K562 (cell line): Measurements from ENCODE around the gene RING1. TPM values are rescaled to one million over a fixed set of nuclear protein-coding genes. Genes with fewer than 3 reads are reported as not detected.

ENCODE experiments used
- ATAC-seq: fragments of 200-7000 bp; cut with Tn5 transposase; 3 replicates; pipeline ENCODE4 v1.9.1; 2020; ENCODE audit warnings: moderate library complexity
- BruUV-seq: library from RNA; stranded (reverse); fragments of 400-500 nt; replicated peaks from 2 replicates; lab custom pipeline; 2021; lab: Mats Ljungman, UMichigan
- CTCF ChIA-PET: fragments of 300-600 bp; formaldehyde crosslinking; extraction: SDS; loops from one replicate; lab custom pipeline; 2021; ENCODE audit warnings: low intra/inter-chr PET ratio; lab: Yijun Ruan, JAX
- POLR2A ChIA-PET: fragments of 300-600, 350-650 bp; sonication (Branson Sonifier 250); formaldehyde crosslinking; extraction: SDS; loops from one replicate; lab custom pipeline; 2021; ENCODE audit warnings: antibody characterized with exemption, inconsistent platforms; lab: Yijun Ruan, JAX
- DNase-seq, 4 experiments: peaks; one replicate each; pipeline versions ENCODE4 v3.0.0 to v3.0.0-alpha.2; 2011 to 2018; ENCODE audit warnings: low spot score in 3 of 4, mixed read lengths in 3 of 4; ENCODE audit errors: extremely low read depth in 1 of 4
- FAIRE-seq: peaks from 2 replicates; lab custom pipeline; 2011; peaks lifted over from hg19 to GRCh38; lab: Jason Lieb, UNC
- H2AFZ ChIP-seq: 2 replicates; pipeline ENCODE4 v1.6.0; 2011; ENCODE audit warnings: low read depth, low read length, control low read depth, inconsistent platforms
- H3K27ac ChIP-seq: fragments of 200-600 bp; 3 replicates; pipeline ENCODE4 v1.8.0; 2011; ENCODE audit warnings: low read depth, mild to moderate bottlenecking, control low read depth, inconsistent platforms, low read length, moderate library complexity, mixed read lengths; ENCODE audit errors: extremely low read depth
- H3K27me3 ChIP-seq, 2 experiments: fragments of 300-600 bp in 1 of 2; 2 replicates in 1 of 2; 3 replicates in 1 of 2; pipeline versions ENCODE4 v1.6.0 to v1.8.0; 2011; ENCODE audit warnings: inconsistent platforms in 2 of 2, low read length in 2 of 2, mild to moderate bottlenecking in 1 of 2, mixed read lengths in 1 of 2, moderate library complexity in 1 of 2; ENCODE audit not compliant: control insufficient read depth in 2 of 2, insufficient read depth in 2 of 2
- H3K36me3 ChIP-seq: fragments of 300-600 bp; 3 replicates; pipeline ENCODE4 v1.8.0; 2011; ENCODE audit warnings: mild to moderate bottlenecking, low read length, inconsistent platforms; ENCODE audit not compliant: control insufficient read depth, insufficient read depth
- H3K4me1 ChIP-seq, 2 experiments: fragments of 200-600 bp in 1 of 2; replicated peaks in 1 of 2; 2 replicates in 1 of 2; 3 replicates in 1 of 2; pipeline versions ENCODE4 v1.5.1 to v1.8.0; 2011; ENCODE audit warnings: inconsistent platforms in 2 of 2, low read length in 2 of 2, mild to moderate bottlenecking in 1 of 2, mixed read lengths in 1 of 2, moderate library complexity in 1 of 2; ENCODE audit not compliant: control insufficient read depth in 2 of 2, insufficient read depth in 2 of 2
- H3K4me2 ChIP-seq: 2 replicates; pipeline ENCODE4 v1.6.1; 2011; ENCODE audit warnings: low read length, control low read depth, inconsistent platforms, mixed read lengths; ENCODE audit not compliant: insufficient read depth
- H3K4me3 ChIP-seq: fragments of 200-600 bp; sonication (generic), shearing (Covaris generic); 2 replicates; pipeline ENCODE4 v1.5.1; 2016; ENCODE audit warnings: control low read depth, inconsistent platforms
- H3K79me2 ChIP-seq: fragments of 200-600 bp; 3 replicates; pipeline ENCODE4 v1.8.0; 2011; ENCODE audit warnings: low read length, inconsistent platforms; ENCODE audit not compliant: control insufficient read depth, insufficient read depth
- H3K9ac ChIP-seq, 2 experiments: 2 replicates each; pipeline versions ENCODE4 v1.6.0 to v1.6.1; 2011; ENCODE audit warnings: low read depth in 2 of 2, low read length in 2 of 2, control low read depth in 1 of 2, inconsistent platforms in 1 of 2, mild to moderate bottlenecking in 1 of 2, mixed read lengths in 1 of 2; ENCODE audit not compliant: insufficient read depth in 1 of 2
- H3K9me1 ChIP-seq: one replicate; pipeline ENCODE4 v1.6.0; 2011; ENCODE audit warnings: inconsistent platforms, mild to moderate bottlenecking, low read length, moderate library complexity; ENCODE audit not compliant: control insufficient read depth, insufficient read depth
- H3K9me3 ChIP-seq: replicated peaks from 2 replicates; pipeline ENCODE4 v1.5.1; 2011; ENCODE audit warnings: low read depth, low read length, inconsistent platforms; ENCODE audit not compliant: control insufficient read depth, insufficient read depth
- H4K20me1 ChIP-seq: replicated peaks from 2 replicates; pipeline ENCODE4 v1.6.1; 2011; ENCODE audit warnings: low read length, inconsistent platforms, mixed read lengths; ENCODE audit not compliant: control insufficient read depth, insufficient read depth
- CREB1 ChIP-seq, 2 experiments: sonication (generic) in 1 of 2; formaldehyde crosslinking in 1 of 2; IDR thresholded peaks; 2 replicates each; pipeline versions ENCODE4 v1.6.1 to v1.8.0; 2012 to 2022; ENCODE audit warnings: inconsistent platforms in 1 of 2, mild to moderate bottlenecking in 1 of 2, missing genetic modification reagents in 1 of 2, moderate library complexity in 1 of 2
- FIP1L1 ChIP-seq: fragments of 200-400 bp; formaldehyde crosslinking; IDR thresholded peaks from 2 replicates; pipeline ENCODE4 v1.6.1; 2018; ENCODE audit warnings: mild to moderate bottlenecking, low read depth, low read length; ENCODE audit not compliant: poor library complexity, severe bottlenecking
- GTF2A2 ChIP-seq: IDR thresholded peaks from 2 replicates; pipeline ENCODE4 v1.6.1; 2016; ENCODE audit warnings: mild to moderate bottlenecking, missing genetic modification characterization, missing compliant biosample characterization
- MCM3 ChIP-seq: fragments of 450-650 bp; IDR thresholded peaks from 2 replicates; pipeline ENCODE4 v1.6.1; 2016
- MEF2D ChIP-seq: conservative IDR thresholded peaks from 2 replicates; pipeline ENCODE4 v1.6.1; 2016; ENCODE audit warnings: low read depth, missing genetic modification characterization, missing compliant biosample characterization
- NCOA2 ChIP-seq, 2 experiments: fragments of 450-650 bp; IDR thresholded peaks; 2 replicates each; pipeline ENCODE4 v1.6.1; 2018; ENCODE audit warnings: mild to moderate bottlenecking in 2 of 2, moderate library complexity in 1 of 2; ENCODE audit not compliant: partially characterized antibody in 2 of 2
- U2AF2 ChIP-seq: fragments of 200-400 bp; formaldehyde crosslinking; optimal IDR thresholded peaks from 2 replicates; pipeline ENCODE3; 2017; ENCODE audit warnings: low read depth, mild to moderate bottlenecking, low read length
- ZBED1 ChIP-seq: IDR thresholded peaks from 2 replicates; pipeline ENCODE4 v1.6.1; 2014
- ZFX ChIP-seq: sonication (generic); formaldehyde crosslinking; IDR thresholded peaks from 2 replicates; pipeline ENCODE4 v1.8.0; 2022; ENCODE audit warnings: mild to moderate bottlenecking, missing genetic modification reagents, moderate library complexity
- ZNF124 ChIP-seq: sonication (generic); formaldehyde crosslinking; IDR thresholded peaks from 2 replicates; pipeline ENCODE4 v1.8.1; 2022; ENCODE audit warnings: missing genetic modification reagents
- ZNF165 ChIP-seq: fragments of 250-450 bp; sonication (Bioruptor Pico); IDR thresholded peaks from 2 replicates; pipeline ENCODE4 v1.4.0; 2020; ENCODE audit warnings: borderline replicate concordance
- ZNF311 ChIP-seq: fragments of 250-450 bp; sonication (Bioruptor Pico); IDR thresholded peaks from 2 replicates; pipeline ENCODE4 v1.4.0; 2020; ENCODE audit warnings: mild to moderate bottlenecking, moderate library complexity
- ZNF583 ChIP-seq: fragments of 250-450 bp; sonication (Bioruptor Pico); IDR thresholded peaks from 2 replicates; pipeline ENCODE4 v1.4.0; 2020
- WGBS: fragments of 100-300 bp; shearing (Covaris generic); methylation state at CpG from one replicate; pipeline ENCODE4 v1.1.6; 2016; ENCODE audit warnings: low coverage, mixed read lengths; ENCODE audit not compliant: insufficient coverage; ENCODE audit errors: missing lambda C conversion rate; 5-methylcytosine and 5-hydroxymethylcytosine counted together
- in situ Hi-C: fragments of 300-500 bp; cut with MboI; formaldehyde crosslinking; loops from 4 replicates; pipeline ENCODE4 v1.15.0; 2018; ENCODE audit warnings: inconsistent platforms, mixed read lengths
- intact Hi-C: fragments of 100-400 bp; cut with micrococcal nuclease; formaldehyde crosslinking; loops from 2 replicates; pipeline ENCODE4 v1.14.2; 2022
- polyA plus RNA-seq, 8 experiments: library from polyadenylated mRNA; depleted of rRNA in 4 of 8; stranded (reverse) in 5 of 8; unstranded in 3 of 8; fragments of >200 nt; fragmentation: Nextera tagmentation in 2 of 8; fragmentation: Illumina TruSeq in 1 of 8; extraction: Ambion mirVana in 2 of 8; extraction: Trizol in 1 of 8; gene quantifications; 2 replicates each; pipeline versions ENCODE4 v1.2.1 to v1.2.3, GENCODE V29; 2011 to 2014; ENCODE audit warnings: inconsistent platforms in 1 of 8, missing spikeins in 1 of 8
- total RNA-seq, 7 experiments: library from RNA; depleted of rRNA in 6 of 7; stranded (reverse); fragments of >200 nt in 6 of 7; fragmentation: Illumina TruSeq in 2 of 7; extraction: Trizol in 2 of 7; gene quantifications; 2 replicates each; pipeline versions ENCODE4 v1.2.1 to v1.2.3, GENCODE V29; 2011 to 2021; ENCODE audit warnings: low replicate concordance in 1 of 7
- TF ChIP-seq, protein P1 (sequence below), 2 experiments: IDR thresholded peaks; 2 replicates each; pipeline ENCODE4 v1.6.1; 2011; ENCODE audit warnings: borderline replicate concordance in 1 of 2, control low read depth in 1 of 2, low read depth in 1 of 2, low read length in 1 of 2, mild to moderate bottlenecking in 1 of 2, mixed read lengths in 1 of 2, moderate library complexity in 1 of 2; ENCODE audit not compliant: insufficient read depth in 1 of 2, insufficient read length in 1 of 2, poor library complexity in 1 of 2, severe bottlenecking in 1 of 2; ENCODE audit errors: extremely low read depth in 1 of 2
- TF ChIP-seq, protein P2 (sequence below): fragments of 250-450 bp; sonication (Bioruptor Pico); IDR thresholded peaks from 2 replicates; pipeline ENCODE4 v1.5.0; 2021; ENCODE audit warnings: mild to moderate bottlenecking, moderate library complexity

The RING1 gene
- total and polyA plus RNA-seq, 9 of the 15 experiments (the other 6 are each of a cell fraction or from before 2014, with no cell fraction given): 4.2 to 59.1 (median 36.9) TPM

DNA sequence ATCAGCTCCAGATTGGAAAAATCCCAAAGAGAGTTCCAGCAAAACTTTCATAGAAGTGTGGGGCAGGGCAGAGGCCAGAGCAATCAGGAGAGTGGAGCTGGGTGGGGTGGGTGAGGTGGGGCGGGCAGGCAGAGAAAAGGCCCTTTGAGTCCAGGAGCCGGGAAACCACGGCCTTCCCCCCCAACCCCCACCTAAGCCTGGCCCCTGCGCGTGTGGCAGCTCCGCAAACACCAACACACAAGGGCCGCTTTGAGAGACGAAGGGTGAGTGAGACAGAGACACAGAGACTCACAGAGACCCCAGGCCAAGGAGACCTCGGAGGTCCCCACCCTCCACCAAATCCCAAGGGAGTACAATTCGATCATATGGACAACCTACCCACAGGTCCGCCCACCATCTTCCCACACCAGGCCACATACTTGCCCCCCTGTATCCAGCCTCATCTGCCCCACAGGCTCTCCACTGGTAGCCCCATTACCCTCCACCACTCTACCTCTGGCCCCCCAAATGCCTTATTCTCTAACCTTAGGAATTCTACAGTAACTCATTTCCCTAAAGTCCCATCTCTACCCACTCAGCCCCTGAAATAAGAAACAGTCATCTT lies 17.7 kb upstream of the RING1 start:
- H4K20me1 ChIP-seq: no peaks in the 10 kb centered on the region
- H3K27ac ChIP-seq: no peak overlapping the region
- H3K36me3 ChIP-seq: peaks cover 17% of the 10 kb centered on the region; the same call in 2 of the 3 replicates
- CTCF ChIA-PET: no interaction called here
- WGBS: 11% methylated on average over 8 of the region's 11 CpGs
- POLR2A ChIA-PET: interaction anchor here (0.6 to 1.2 kb wide), 5 partner anchors 13 to 86 kb away, joined by 3 to 4 read pairs (median 3); partner anchors contain the start of genes RPS18 and VPS52
- no TSS peak for BruUV-seq
- H2AFZ ChIP-seq: no peak overlapping the region
- H3K4me1 ChIP-seq: peaks cover 0 to 19% of the 10 kb centered on the region in 2 experiments; a peak in 3 of 5 replicates
- peaks cover 5% of the 10 kb centered on the region for H3K9me1 ChIP-seq
- DNase-seq: no peak
- H3K27me3 ChIP-seq: peaks cover 27 to 33% of the 10 kb centered on the region in 2 experiments; a peak in 4 of 5 replicates
- ATAC-seq: no peak
- H3K79me2 ChIP-seq: no peaks in the 10 kb centered on the region
- in situ Hi-C loops (no loop called here), intact Hi-C loops (no loop called here)
- FAIRE-seq: no peak
- no peak overlapping the region for H3K4me2 ChIP-seq
- no peaks in the 10 kb centered on the region for H3K9me3 ChIP-seq
- no peak overlapping the region for H3K9ac ChIP-seq
- no peak overlapping the region for H3K4me3 ChIP-seq
- TF ChIP-seq ZNF311 (CRISPR knock-in tag): no peak
- TF ChIP-seq MEF2D (tag): no peak
- no peak for TF ChIP-seq ZNF124
- TF ChIP-seq, protein P1, sequence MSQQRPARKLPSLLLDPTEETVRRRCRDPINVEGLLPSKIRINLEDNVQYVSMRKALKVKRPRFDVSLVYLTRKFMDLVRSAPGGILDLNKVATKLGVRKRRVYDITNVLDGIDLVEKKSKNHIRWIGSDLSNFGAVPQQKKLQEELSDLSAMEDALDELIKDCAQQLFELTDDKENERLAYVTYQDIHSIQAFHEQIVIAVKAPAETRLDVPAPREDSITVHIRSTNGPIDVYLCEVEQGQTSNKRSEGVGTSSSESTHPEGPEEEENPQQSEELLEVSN (IDR thresholded peaks at IDR 0.05; ENCODE audit: borderline replicate concordance in 1 of 2, extremely low read depth in 1 of 2, insufficient read depth in 1 of 2, insufficient read length in 1 of 2, low read depth in 1 of 2, low read length in 1 of 2, poor library complexity in 1 of 2, severe bottlenecking in 1 of 2): no peak
- TF ChIP-seq ZFX (CRISPR knock-in tag): no peak
- no peak for TF ChIP-seq ZNF583 (CRISPR knock-in tag)
- no peak for TF ChIP-seq ZNF165 (CRISPR knock-in tag)
- no peak for TF ChIP-seq FIP1L1
- no peak for TF ChIP-seq ZBED1
- TF ChIP-seq U2AF2: no peak
- TF ChIP-seq NCOA2 (IDR thresholded peaks at IDR 0.05; ENCODE audit: partially characterized antibody in 2 of 2): no peak
- TF ChIP-seq MCM3: no peak
- no peak for TF ChIP-seq CREB1 (IDR thresholded peaks at IDR 0.05)
- no peak for TF ChIP-seq CREB1 (CRISPR knock-in tag; IDR thresholded peaks at IDR 0.05)
- TF ChIP-seq GTF2A2 (tag): no peak
- TF ChIP-seq, protein P2, sequence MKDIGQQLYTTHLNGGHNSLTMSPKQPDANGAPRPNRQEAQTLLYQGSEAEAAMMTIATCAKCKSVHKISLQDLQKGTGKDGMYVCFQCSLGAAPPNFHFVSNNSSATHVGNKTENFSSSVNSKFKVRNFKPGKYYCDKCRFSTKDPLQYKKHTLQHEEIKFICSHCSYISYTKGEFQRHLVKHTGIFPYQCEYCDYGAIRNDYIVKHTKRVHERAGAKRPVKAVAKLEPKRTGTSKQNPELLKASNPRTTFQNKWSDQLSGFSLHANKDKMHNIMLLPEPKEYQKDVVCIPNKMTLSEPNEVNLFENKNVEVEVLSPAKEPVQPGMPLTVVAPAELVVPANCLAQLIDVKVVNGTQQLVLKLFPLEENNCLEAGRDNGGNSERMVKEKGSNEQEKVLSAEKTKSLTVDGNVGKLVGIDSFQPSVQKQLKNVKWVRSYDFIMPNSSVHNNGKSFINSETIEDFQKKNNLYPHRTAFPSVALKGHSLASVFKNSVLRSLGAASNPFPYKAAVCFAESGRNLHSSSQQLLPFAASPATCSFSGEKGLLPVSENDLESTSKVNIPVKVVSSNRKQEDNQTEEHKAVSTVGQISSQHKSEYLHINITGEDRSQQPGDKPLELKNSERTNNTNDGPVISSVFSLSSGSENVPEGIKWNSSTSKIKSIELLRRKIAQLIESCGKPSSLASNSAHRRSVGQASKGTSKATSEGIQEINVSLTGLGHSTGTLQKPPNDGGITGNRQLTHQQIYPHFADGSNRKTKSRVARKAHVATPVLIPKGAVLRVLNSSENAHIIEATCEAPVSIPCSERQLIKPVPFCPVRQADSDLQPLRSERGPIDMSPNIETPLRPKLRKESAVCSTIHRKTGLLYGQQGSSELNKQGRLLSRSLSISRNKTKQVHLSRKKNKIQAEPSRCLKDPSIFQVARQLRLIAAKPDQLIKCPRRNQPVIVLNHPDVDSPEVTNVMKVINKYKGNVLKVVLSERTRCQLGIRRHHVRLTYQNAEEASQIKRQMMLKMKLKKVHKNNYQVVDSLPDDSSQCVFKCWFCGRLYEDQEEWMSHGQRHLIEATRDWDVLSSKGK (CRISPR knock-in tag): no peak
